ENCODE data around the gene CDH23.

GRCh38 chr10:71476228-71477011 lies 79.7 kb downstream of the CDH23 start:
- TF ChIP-seq CTCF (optimal IDR thresholded peaks at IDR 0.05 in 1 of 3, IDR thresholded peaks at IDR 0.05 in 1 of 3, conservative IDR thresholded peaks at IDR 0.05 in 1 of 3; ENCODE audit: extremely low read depth in 1 of 3, insufficient read depth in 2 of 3, low read length in 3 of 3) (no peak), EZH2 (IDR thresholded peaks at IDR 0.05; ENCODE audit: low read length) (no peak)
